Measurements from ENCODE around the gene ESPN. TPM values are rescaled to one million over a fixed set of nuclear protein-coding genes. Genes with fewer than 3 reads are reported as not detected.

ESPN gene
- polyA plus RNA-seq, 1 of the 3 experiments (the other 2 are of a cell fraction), result 0.33 TPM

GRCh38 chr1:6380037-6380436 is 44.5 kb upstream of the ESPN start:
- no peak overlapping the region for H3K4me2 ChIP-seq
- WGBS (ENCODE audit: low lambda C conversion rate), result 96% methylated on average over 7 of the region's 7 CpGs
- H4K20me1 ChIP-seq (ENCODE audit: insufficient read depth), result peaks cover 9% of the 10 kb centered on the region; the same call in 1 of the 2 replicates
- peaks cover 93% of the 10 kb centered on the region for H3K79me2 ChIP-seq (ENCODE audit: insufficient read depth)
- peaks cover 0 to 5% of the 10 kb centered on the region in 2 experiments for H3K36me3 ChIP-seq (replicated peaks in 1 of 2; ENCODE audit: control insufficient read depth in 1 of 2, insufficient read depth in 2 of 2, low read length in 1 of 2)
- no peak overlapping the region for H3K4me3 ChIP-seq (ENCODE audit: low read depth in 2 of 2, low read length in 1 of 2)
- ChIA-PET CTCF (interaction anchor here (0.9 to 2.0 kb wide), 6 partner anchors 18 to 133 kb away, joined by 4 to 7 read pairs (median 5); no protein-coding TSS in a partner anchor), POLR2A (no interaction called here)
- H2AFZ ChIP-seq (ENCODE audit: low read depth), result no peak overlapping the region
- no peaks in the 10 kb centered on the region for H3K9me2 ChIP-seq
- no peak overlapping the region for H3K9ac ChIP-seq
- no peaks in the 10 kb centered on the region for H3K9me3 ChIP-seq
- DNase-seq, result no peak
- H3K27ac ChIP-seq (ENCODE audit: low read depth in 2 of 2, low read length in 1 of 2), result no peak overlapping the region
- H3K27me3 ChIP-seq (ENCODE audit: insufficient read depth), result no peaks in the 10 kb centered on the region
- TF ChIP-seq YY1 (IDR thresholded peaks at IDR 0.05; ENCODE audit: low read depth) (no peak), RXRA (IDR thresholded peaks at IDR 0.05; ENCODE audit: borderline replicate concordance, low read depth) (no peak), GATA2 (CRISPR knock-in tag; IDR thresholded peaks at IDR 0.05) (no peak), TAF1 (IDR thresholded peaks at IDR 0.05; ENCODE audit: borderline replicate concordance, low read depth, low read length) (no peak), ZBTB33 (IDR thresholded peaks at IDR 0.05; ENCODE audit: borderline replicate concordance, low read depth) (no peak), FOSL2 (IDR thresholded peaks at IDR 0.05; ENCODE audit: borderline replicate concordance, low read depth) (no peak), EP300 (IDR thresholded peaks at IDR 0.05; ENCODE audit: borderline replicate concordance in 1 of 2, low read depth in 1 of 2, low read length in 1 of 2) (no peak), REST (IDR thresholded peaks at IDR 0.05; ENCODE audit: low read depth, low read length) (no peak), FOXM1 (IDR thresholded peaks at IDR 0.05; ENCODE audit: low read depth) (no peak)
- no peaks in the 10 kb centered on the region for H3F3A ChIP-seq (replicated peaks; ENCODE audit: insufficient read depth)
- H3K4me1 ChIP-seq (ENCODE audit: control insufficient read depth in 1 of 2, insufficient read depth in 2 of 2, low read depth in 1 of 2, low read length in 1 of 2), result peaks cover 0 to 11% of the 10 kb centered on the region in 2 experiments; a peak in 1 of 4 replicates

- Histone ChIP-seq H3K27me3 (ENCODE audit: insufficient read depth) (no peaks in the 10 kb centered on the region), H3K36me3 (replicated peaks in 1 of 2; ENCODE audit: control insufficient read depth in 1 of 2, insufficient read depth in 2 of 2, low read length in 1 of 2) (peaks cover 0 to 5% of the 10 kb centered on the region in 2 experiments), H3F3A (replicated peaks; ENCODE audit: insufficient read depth) (peaks cover 15% of the 10 kb centered on the region), H3K4me3 (ENCODE audit: low read depth in 2 of 2, low read length in 1 of 2) (no peak overlapping the region; a peak in 1 of 4 replicates), H3K9me2 (no peaks in the 10 kb centered on the region), H3K9me3 (no peaks in the 10 kb centered on the region), H3K27ac (ENCODE audit: low read depth in 2 of 2, low read length in 1 of 2) (peak overlapping the region in 1 of 2 experiments; percentile 93; a peak in 2 of 4 replicates), H3K4me2 (peak overlapping the region; percentile 83; the same call in 1 of the 2 replicates), H4K20me1 (ENCODE audit: insufficient read depth) (0 out of 2 replicates have a peak, but pooled peaks cover 4% of the 10 kb centered on the region), H2AFZ (ENCODE audit: low read depth) (no peak overlapping the region), H3K4me1 (ENCODE audit: control insufficient read depth in 1 of 2, insufficient read depth in 2 of 2, low read depth in 1 of 2, low read length in 1 of 2) (peaks cover 0 to 24% of the 10 kb centered on the region in 2 experiments; a peak in 2 of 4 replicates), H3K79me2 (ENCODE audit: insufficient read depth) (peaks cover 96% of the 10 kb centered on the region), H3K9ac (no peak overlapping the region)
- DNase-seq, result no peak
- TF ChIP-seq TAF1 (IDR thresholded peaks at IDR 0.05; ENCODE audit: borderline replicate concordance, low read depth, low read length) (no peak), MEF2A (IDR thresholded peaks at IDR 0.05; ENCODE audit: borderline replicate concordance, low read depth) (no peak), NFIC (IDR thresholded peaks at IDR 0.05; ENCODE audit: borderline replicate concordance) (no peak), EP300 (IDR thresholded peaks at IDR 0.05; ENCODE audit: borderline replicate concordance in 1 of 2, low read depth in 1 of 2, low read length in 1 of 2) (no peak)
- 88% methylated on average over 1 of the region's 1 CpG for WGBS (ENCODE audit: low lambda C conversion rate)
- POLR2A ChIA-PET, result interaction anchor here (1.3 to 1.5 kb wide), 2 partner anchors 10 to 138 kb away, joined by 3 to 19 read pairs; partner anchors contain the start of gene ACOT7
- CTCF ChIA-PET, result interaction anchor here (1.1 to 8.1 kb wide), 12 partner anchors 10 to 138 kb away, joined by 3 to 39 read pairs (median 6); no protein-coding TSS in a partner anchor
Measured at GRCh38 chr1:6384135-6384534, 40.4 kb upstream of the ESPN start.

Measured in SK-N-SH (cell line).